PC-3 (cell line): ENCODE data around the gene PDE3B. TPM values are rescaled to one million over a fixed set of nuclear protein-coding genes. Genes with fewer than 3 reads are reported as not detected.

Source experiments
- ATAC-seq: fragments of 200-7000 bp; cut with Tn5 transposase; 2 replicates; pipeline ENCODE4 v1.9.1; 2020; ENCODE audit warnings: mild to moderate bottlenecking, moderate library complexity
- BruUV-seq: library from RNA; stranded (reverse); fragments of 400-500 nt; replicated peaks from 2 replicates; lab custom pipeline; 2021; lab: Mats Ljungman, UMichigan
- CTCF ChIA-PET: fragments of 300-600 bp; sonication (Branson Sonifier 250); formaldehyde crosslinking; loops from one replicate; lab custom pipeline; 2022; ENCODE audit warnings: antibody characterized with exemption; lab: Charles Lee
- POLR2A ChIA-PET: fragments of 300-600 bp; sonication (Branson Sonifier 250); formaldehyde crosslinking; loops from one replicate; lab custom pipeline; 2022; ENCODE audit warnings: antibody characterized with exemption; ENCODE audit not compliant: unreplicated experiment; lab: Charles Lee
- DNase-seq: peaks from one replicate; pipeline ENCODE4 v3.0.0-alpha.2; 2015
- H2AFZ ChIP-seq: fragments of 300-600 bp; sonication (generic); 2 replicates; pipeline ENCODE4 v1.6.0; 2016; ENCODE audit warnings: antibody characterized with exemption, low read length
- H3F3A ChIP-seq: fragments of 300-600 bp; sonication (generic); one replicate; pipeline ENCODE4 v1.6.0; 2017; ENCODE audit warnings: antibody characterized with exemption, low read length, control low read depth, mild to moderate bottlenecking; ENCODE audit not compliant: unreplicated experiment
- H3K27ac ChIP-seq: fragments of 300-600 bp; sonication (generic); 2 replicates; pipeline ENCODE4 v1.5.1; 2016; ENCODE audit warnings: mild to moderate bottlenecking, low read length
- H3K27me3 ChIP-seq: fragments of 300-600 bp; sonication (generic); 2 replicates; pipeline ENCODE4 v1.6.1; 2016; ENCODE audit warnings: low read length, mixed read lengths
- H3K36me3 ChIP-seq: fragments of 300-600 bp; sonication (generic); 2 replicates; pipeline ENCODE4 v1.6.1; 2016; ENCODE audit warnings: low read depth, mixed run types, low read length, mixed read lengths
- H3K4me1 ChIP-seq: fragments of 300-600 bp; sonication (generic); 2 replicates; pipeline ENCODE4 v1.5.1; 2016; ENCODE audit warnings: low read length; ENCODE audit not compliant: insufficient read depth
- H3K4me2 ChIP-seq: fragments of 300-600 bp; sonication (generic); 2 replicates; pipeline ENCODE4 v1.6.0; 2016; ENCODE audit warnings: low read length
- H3K4me3 ChIP-seq: fragments of 300-600 bp; sonication (generic); 2 replicates; pipeline ENCODE4 v1.5.1; 2016; ENCODE audit warnings: mild to moderate bottlenecking, low read length, mixed read lengths
- H3K79me2 ChIP-seq: fragments of 300-600 bp; sonication (generic); 2 replicates; pipeline ENCODE4 v1.6.1; 2017; ENCODE audit warnings: low read length, mixed read lengths
- H3K9ac ChIP-seq: fragments of 300-600 bp; sonication (generic); 2 replicates; pipeline ENCODE4 v1.6.0; 2016; ENCODE audit warnings: mild to moderate bottlenecking, low read length
- H3K9me2 ChIP-seq: fragments of 300-600 bp; sonication (generic); replicated peaks from 2 replicates; pipeline ENCODE4 v1.6.1; 2016; ENCODE audit warnings: mixed run types, low read length, mixed read lengths
- H3K9me3 ChIP-seq: fragments of 300-600 bp; sonication (generic); 2 replicates; pipeline ENCODE4 v1.6.1; 2016; ENCODE audit warnings: low read length, mixed read lengths
- H4K20me1 ChIP-seq: fragments of 300-600 bp; sonication (generic); 2 replicates; pipeline ENCODE4 v1.6.1; 2016; ENCODE audit warnings: low read length, mixed read lengths
- CTCF ChIP-seq: fragments of 300-600 bp; sonication (generic); conservative IDR thresholded peaks from 2 replicates; pipeline ENCODE4 v1.5.1; 2017; ENCODE audit warnings: antibody characterized with exemption, low read depth, mild to moderate bottlenecking, low read length
- EZH2 ChIP-seq: fragments of 300-600 bp; sonication (generic); IDR thresholded peaks from one replicate; pipeline ENCODE4 v1.6.1; 2017; ENCODE audit warnings: antibody characterized with exemption, mild to moderate bottlenecking, low read length; ENCODE audit not compliant: unreplicated experiment
- EZH2phosphoT487 ChIP-seq: fragments of 300-600 bp; sonication (generic); IDR thresholded peaks from 2 replicates; pipeline ENCODE4 v1.6.1; 2018; ENCODE audit warnings: mild to moderate bottlenecking, antibody characterized with exemption, low read length, borderline replicate concordance
- intact Hi-C: fragments of 100-400 bp; cut with micrococcal nuclease; formaldehyde crosslinking; loops from 2 replicates; pipeline ENCODE4 v1.9.0; 2023
- total RNA-seq: library from RNA; depleted of rRNA; stranded (reverse); fragments of >200 nt; gene quantifications from 2 replicates; pipeline ENCODE4 v1.2.3, GENCODE V29; 2014

PDE3B gene
- total RNA-seq, 1 experiment from 2014 or later, result 0.11 TPM

- intact Hi-C loops, result no loop called here
- no peaks in the 10 kb centered on the region for H3K36me3 ChIP-seq
- POLR2A ChIA-PET, result interaction anchor here (0.8 kb wide), 1 partner anchor 1470 kb away, joined by 10 read pairs; no protein-coding TSS in a partner anchor
- no peaks in the 10 kb centered on the region for H3K79me2 ChIP-seq
- no peaks in the 10 kb centered on the region for H3K27me3 ChIP-seq
- H3K9me3 ChIP-seq, result no peaks in the 10 kb centered on the region
- H3K27ac ChIP-seq, result no peak overlapping the region
- TF ChIP-seq CTCF (no peak), EZH2 (no peak), EZH2phosphoT487 (no peak)
- ATAC-seq (peak; percentile 42; the same call in 1 of the 2 replicates), DNase-seq (no peak)
- CTCF ChIA-PET, result no interaction called here
- H3K4me2 ChIP-seq, result no peak overlapping the region
- H3K4me1 ChIP-seq, result no peaks in the 10 kb centered on the region
- H3K9ac ChIP-seq, result no peak overlapping the region
- no peak overlapping the region for H3K4me3 ChIP-seq
- no peak overlapping the region for H2AFZ ChIP-seq
- H4K20me1 ChIP-seq, result no peaks in the 10 kb centered on the region
- no TSS peak for BruUV-seq
- H3K9me2 ChIP-seq, result no peaks in the 10 kb centered on the region
- no peaks in the 10 kb centered on the region for H3F3A ChIP-seq
Measured at GRCh38 chr11:14835496-14836492, 192.2 kb downstream of the PDE3B start.

GRCh38 chr11:14842002-14842401, 198.4 kb downstream of the PDE3B start:
- DNase-seq, result no peak
- no peaks in the 10 kb centered on the region for H3K9me3 ChIP-seq
- TF ChIP-seq EZH2phosphoT487 (no peak), CTCF (no peak), EZH2 (no peak)
- CTCF ChIA-PET, result no interaction called here
- H3F3A ChIP-seq, result no peaks in the 10 kb centered on the region
- H3K4me3 ChIP-seq, result no peak overlapping the region
- no peaks in the 10 kb centered on the region for H3K9me2 ChIP-seq
- intact Hi-C loops, result no loop called here
- H3K27ac ChIP-seq, result no peak overlapping the region
- H3K9ac ChIP-seq, result no peak overlapping the region
- no peak for ATAC-seq
- no peaks in the 10 kb centered on the region for H3K4me1 ChIP-seq
- no peaks in the 10 kb centered on the region for H3K36me3 ChIP-seq
- no peaks in the 10 kb centered on the region for H4K20me1 ChIP-seq
- no peak overlapping the region for H2AFZ ChIP-seq
- POLR2A ChIA-PET, result no interaction called here
- no peak overlapping the region for H3K4me2 ChIP-seq
- no peaks in the 10 kb centered on the region for H3K79me2 ChIP-seq
- BruUV-seq, result no TSS peak
- no peaks in the 10 kb centered on the region for H3K27me3 ChIP-seq
